ENCODE measurements around the gene IRS1.

DNA sequence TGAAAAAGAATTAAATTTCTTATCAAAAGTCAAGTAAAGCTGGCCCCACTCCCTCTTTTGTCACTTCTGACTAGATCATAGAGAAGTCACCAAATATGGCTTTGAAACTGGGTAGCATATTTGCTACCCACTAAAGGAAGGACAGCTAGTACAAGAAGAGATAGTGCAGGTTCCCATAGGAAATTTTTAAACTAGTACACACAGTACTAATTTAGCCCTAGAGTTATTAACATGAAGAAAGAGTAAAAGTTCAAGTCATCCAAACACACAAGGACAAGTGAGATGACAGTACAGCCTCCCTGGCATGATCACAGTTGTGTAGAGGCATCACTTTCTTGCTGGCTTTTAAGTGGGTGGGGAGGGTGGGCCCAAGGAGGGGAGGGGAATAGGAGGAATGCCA is 100.9 kb downstream of the IRS1 start:
- TF ChIP-seq, protein P1, sequence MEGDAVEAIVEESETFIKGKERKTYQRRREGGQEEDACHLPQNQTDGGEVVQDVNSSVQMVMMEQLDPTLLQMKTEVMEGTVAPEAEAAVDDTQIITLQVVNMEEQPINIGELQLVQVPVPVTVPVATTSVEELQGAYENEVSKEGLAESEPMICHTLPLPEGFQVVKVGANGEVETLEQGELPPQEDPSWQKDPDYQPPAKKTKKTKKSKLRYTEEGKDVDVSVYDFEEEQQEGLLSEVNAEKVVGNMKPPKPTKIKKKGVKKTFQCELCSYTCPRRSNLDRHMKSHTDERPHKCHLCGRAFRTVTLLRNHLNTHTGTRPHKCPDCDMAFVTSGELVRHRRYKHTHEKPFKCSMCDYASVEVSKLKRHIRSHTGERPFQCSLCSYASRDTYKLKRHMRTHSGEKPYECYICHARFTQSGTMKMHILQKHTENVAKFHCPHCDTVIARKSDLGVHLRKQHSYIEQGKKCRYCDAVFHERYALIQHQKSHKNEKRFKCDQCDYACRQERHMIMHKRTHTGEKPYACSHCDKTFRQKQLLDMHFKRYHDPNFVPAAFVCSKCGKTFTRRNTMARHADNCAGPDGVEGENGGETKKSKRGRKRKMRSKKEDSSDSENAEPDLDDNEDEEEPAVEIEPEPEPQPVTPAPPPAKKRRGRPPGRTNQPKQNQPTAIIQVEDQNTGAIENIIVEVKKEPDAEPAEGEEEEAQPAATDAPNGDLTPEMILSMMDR (conservative IDR thresholded peaks at IDR 0.05; ENCODE audit: low read depth, low read length): no peak
- TF ChIP-seq EZH2 (IDR thresholded peaks at IDR 0.05; ENCODE audit: low read length, unreplicated experiment) (no peak), EZH2phosphoT487 (IDR thresholded peaks at IDR 0.05; ENCODE audit: borderline replicate concordance, low read length) (no peak)

Measured in PC-3 (cell line).